Mucosa of descending colon (tissue), 3 donors: Measurements from ENCODE around the gene ADGRA3. TPM values are rescaled to one million over a fixed set of nuclear protein-coding genes. Genes with fewer than 3 reads are reported as not detected.
A peak's percentile ranks its signal among the peaks of the same experiment; 100 is the strongest.

Source experiments
- ATAC-seq: fragments of 200-7000 bp; cut with Tn5 transposase; one replicate; pipeline ENCODE4 v1.9.1; 2020; ENCODE audit warnings: mild to moderate bottlenecking, moderate library complexity
- DNase-seq, 3 donors: peaks; one replicate each; pipeline ENCODE4 v3.0.0-alpha.2; 2020
- H3K36me3 ChIP-seq: fragments of 200-600 bp; one replicate; pipeline ENCODE4 v1.8.0; 2021; ENCODE audit warnings: low read depth, mild to moderate bottlenecking
- H3K4me1 ChIP-seq: fragments of 200-600 bp; one replicate; pipeline ENCODE4 v1.8.0; 2021; ENCODE audit warnings: low read depth, mild to moderate bottlenecking
- H3K4me3 ChIP-seq: fragments of 200-600 bp; one replicate; pipeline ENCODE4 v1.8.0; 2021; ENCODE audit warnings: mild to moderate bottlenecking
- H3K9me3 ChIP-seq: fragments of 200-600 bp; one replicate; pipeline ENCODE4 v1.8.0; 2021; ENCODE audit warnings: mild to moderate bottlenecking
- intact Hi-C, 2 donors: fragments of 100-400 bp; cut with DNase I in 1 of 2; cut with micrococcal nuclease in 1 of 2; formaldehyde crosslinking; loops; one replicate each; pipeline versions ENCODE4 v1.11.0 to v1.11.1; 2022; cut with DNase I, micrococcal nuclease
- total RNA-seq, 3 donors: library from RNA; stranded (reverse); fragmentation: NEBNext Ultra II Directional in 2 of 3; extraction: Animal tissue kit (Norgen Biotek cat#: 25700) in 2 of 3; gene quantifications; one replicate each; pipeline versions ENCODE4 v1.2.1 to v1.2.4, GENCODE V29; 2021 to 2023
- TF ChIP-seq, protein P1 (sequence below): fragments of 200-600 bp; IDR thresholded peaks from one replicate; pipeline ENCODE4 v1.8.0; 2022; ENCODE audit warnings: antibody characterized with exemption, mild to moderate bottlenecking
- donor health status: DM: no; HTN: no; CAD: no; lungs with moderate emphysema.
- donor health status: DM: no; HTN: no; CAD: no.
- donor health status: DM: no; HTN: yes; CAD: no.

The ADGRA3 gene
- total RNA-seq, 3 donors from 2014 or later, result 47.0 to 104 (median 73.6) TPM

DNA sequence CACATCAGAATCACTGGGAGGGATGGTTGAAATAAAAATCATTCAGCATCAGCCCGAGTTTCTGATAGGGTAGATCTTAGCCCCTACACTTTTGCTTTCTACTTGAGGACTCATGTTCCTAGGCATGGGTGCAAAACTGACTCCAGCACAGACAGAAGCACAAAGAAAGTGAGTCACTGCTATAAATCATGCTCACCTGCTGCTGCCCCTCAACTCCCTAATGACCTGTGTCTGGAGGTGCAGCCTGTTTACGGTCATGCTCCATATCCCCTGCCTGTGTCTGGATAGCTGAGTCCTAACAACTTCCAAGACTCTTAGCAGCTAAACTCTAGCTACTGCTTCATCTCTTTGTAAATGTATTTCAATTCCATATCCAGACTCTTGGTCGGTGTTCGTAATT is 57.8 kb downstream of the ADGRA3 start:
- intact Hi-C loops, result no loop called here
- ATAC-seq, result peak; percentile 34
- Histone ChIP-seq H3K4me1 (no peaks in the 10 kb centered on the region), H3K36me3 (no peaks in the 10 kb centered on the region), H3K9me3 (no peaks in the 10 kb centered on the region), H3K4me3 (no peak overlapping the region)
- no peak for DNase-seq
- TF ChIP-seq, protein P1, sequence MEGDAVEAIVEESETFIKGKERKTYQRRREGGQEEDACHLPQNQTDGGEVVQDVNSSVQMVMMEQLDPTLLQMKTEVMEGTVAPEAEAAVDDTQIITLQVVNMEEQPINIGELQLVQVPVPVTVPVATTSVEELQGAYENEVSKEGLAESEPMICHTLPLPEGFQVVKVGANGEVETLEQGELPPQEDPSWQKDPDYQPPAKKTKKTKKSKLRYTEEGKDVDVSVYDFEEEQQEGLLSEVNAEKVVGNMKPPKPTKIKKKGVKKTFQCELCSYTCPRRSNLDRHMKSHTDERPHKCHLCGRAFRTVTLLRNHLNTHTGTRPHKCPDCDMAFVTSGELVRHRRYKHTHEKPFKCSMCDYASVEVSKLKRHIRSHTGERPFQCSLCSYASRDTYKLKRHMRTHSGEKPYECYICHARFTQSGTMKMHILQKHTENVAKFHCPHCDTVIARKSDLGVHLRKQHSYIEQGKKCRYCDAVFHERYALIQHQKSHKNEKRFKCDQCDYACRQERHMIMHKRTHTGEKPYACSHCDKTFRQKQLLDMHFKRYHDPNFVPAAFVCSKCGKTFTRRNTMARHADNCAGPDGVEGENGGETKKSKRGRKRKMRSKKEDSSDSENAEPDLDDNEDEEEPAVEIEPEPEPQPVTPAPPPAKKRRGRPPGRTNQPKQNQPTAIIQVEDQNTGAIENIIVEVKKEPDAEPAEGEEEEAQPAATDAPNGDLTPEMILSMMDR, result no peak

DNA sequence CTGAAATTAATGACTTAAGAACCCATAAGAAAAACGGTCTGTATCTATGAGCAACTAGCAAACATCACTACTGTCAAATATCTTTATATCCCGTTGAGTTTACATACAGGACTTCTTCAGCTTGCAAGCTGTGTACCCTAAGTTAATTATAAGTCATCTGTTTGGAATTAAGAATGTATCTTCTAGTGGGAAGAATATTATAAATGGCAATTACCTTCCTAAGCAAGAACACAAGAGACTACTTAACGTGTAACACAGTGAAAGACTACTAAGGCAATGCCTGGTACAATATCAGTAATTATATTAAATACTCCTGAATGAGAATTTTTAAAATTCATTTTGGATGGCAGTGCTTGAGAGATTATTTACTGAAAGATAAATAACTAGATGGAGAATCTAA is 58.5 kb downstream of the ADGRA3 start:
- ATAC-seq (no peak), DNase-seq (no peak)
- intact Hi-C loops, result no loop called here
- Histone ChIP-seq H3K9me3 (no peaks in the 10 kb centered on the region), H3K36me3 (no peaks in the 10 kb centered on the region), H3K4me1 (no peaks in the 10 kb centered on the region), H3K4me3 (no peak overlapping the region)
- TF ChIP-seq, protein P1, result no peak

DNA sequence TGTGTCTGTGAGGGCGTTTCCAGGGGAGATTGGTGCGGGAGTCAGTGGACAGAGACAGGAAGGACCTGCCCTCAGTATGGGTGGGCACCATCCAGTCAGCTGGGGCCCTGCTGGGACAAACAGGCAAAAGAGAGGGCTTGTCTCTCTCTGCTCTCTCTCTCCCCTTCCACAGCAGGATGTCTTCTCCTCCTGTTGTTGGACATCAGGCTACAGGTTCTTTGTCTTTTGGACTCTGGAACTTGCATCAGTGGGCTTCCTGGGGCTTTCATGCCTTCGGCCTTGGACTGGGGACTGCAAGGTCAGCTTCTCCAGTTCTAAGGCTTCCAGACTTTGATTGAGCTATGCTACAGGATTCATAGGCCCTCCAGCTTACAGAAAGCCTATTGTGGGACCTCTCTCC is 59.6 kb downstream of the ADGRA3 start:
- Histone ChIP-seq H3K4me3 (no peak overlapping the region), H3K36me3 (no peaks in the 10 kb centered on the region), H3K9me3 (no peaks in the 10 kb centered on the region), H3K4me1 (no peaks in the 10 kb centered on the region)
- TF ChIP-seq, protein P1, result no peak
- no peak for DNase-seq
- no peak for ATAC-seq
- intact Hi-C loops, result no loop called here

DNA sequence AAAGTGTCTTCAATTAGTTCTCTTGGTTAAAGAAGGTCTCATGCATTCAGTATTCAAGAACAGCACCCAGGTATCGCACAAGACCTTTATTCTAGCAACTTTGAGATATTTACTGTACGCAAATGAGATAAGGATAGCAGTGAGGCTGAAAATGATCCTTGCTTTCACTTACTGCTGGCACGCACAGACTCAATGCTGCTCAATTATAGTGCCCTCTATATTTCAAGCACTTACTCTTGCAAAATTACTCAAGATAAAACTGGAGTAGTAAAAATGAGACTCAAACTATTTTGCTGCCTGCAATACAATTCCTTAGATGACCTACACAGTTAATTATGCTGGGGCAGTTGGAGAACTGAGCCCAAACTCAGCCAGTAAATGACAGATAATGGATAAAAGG is 60.9 kb downstream of the ADGRA3 start:
- no peaks in the 10 kb centered on the region for H3K36me3 ChIP-seq
- intact Hi-C loops, result no loop called here
- DNase-seq (no peak), ATAC-seq (peak; percentile 51)
- TF ChIP-seq, protein P1, result no peak
- no peaks in the 10 kb centered on the region for H3K9me3 ChIP-seq
- no peak overlapping the region for H3K4me3 ChIP-seq
- H3K4me1 ChIP-seq, result no peaks in the 10 kb centered on the region

DNA sequence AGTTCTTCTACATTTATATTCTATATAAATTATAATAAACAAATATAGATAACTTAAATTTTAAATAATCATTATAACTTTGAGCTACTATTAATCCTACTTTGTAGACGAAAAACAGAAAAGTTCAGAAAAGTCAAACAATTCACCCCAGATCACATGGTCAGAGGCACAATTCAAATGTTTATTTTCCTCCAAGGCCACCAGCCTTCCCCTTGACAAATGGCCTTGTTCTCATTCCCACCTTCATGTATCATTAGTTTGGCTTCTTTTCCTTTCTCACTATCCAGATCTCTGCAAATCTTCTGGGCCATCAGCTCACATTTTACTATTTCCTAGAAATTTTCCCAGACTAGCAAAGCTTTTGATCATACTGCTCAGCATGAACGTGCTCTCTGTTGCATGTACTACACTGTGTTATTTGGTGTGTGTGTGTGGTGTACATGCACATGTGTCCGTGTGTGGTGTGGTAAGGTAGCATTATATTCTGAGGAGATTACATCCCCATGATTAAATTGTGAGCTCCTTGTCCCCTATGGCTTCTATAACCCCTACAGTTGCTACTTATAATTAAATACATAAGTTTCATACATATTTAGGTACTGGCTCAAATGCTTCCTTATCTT is 61.5 kb downstream of the ADGRA3 start:
- ATAC-seq (no peak), DNase-seq (no peak)
- TF ChIP-seq, protein P1, result no peak
- H3K4me1 ChIP-seq, result no peaks in the 10 kb centered on the region
- intact Hi-C loops, result no loop called here
- H3K36me3 ChIP-seq, result no peaks in the 10 kb centered on the region
- no peak overlapping the region for H3K4me3 ChIP-seq
- H3K9me3 ChIP-seq, result no peaks in the 10 kb centered on the region

DNA sequence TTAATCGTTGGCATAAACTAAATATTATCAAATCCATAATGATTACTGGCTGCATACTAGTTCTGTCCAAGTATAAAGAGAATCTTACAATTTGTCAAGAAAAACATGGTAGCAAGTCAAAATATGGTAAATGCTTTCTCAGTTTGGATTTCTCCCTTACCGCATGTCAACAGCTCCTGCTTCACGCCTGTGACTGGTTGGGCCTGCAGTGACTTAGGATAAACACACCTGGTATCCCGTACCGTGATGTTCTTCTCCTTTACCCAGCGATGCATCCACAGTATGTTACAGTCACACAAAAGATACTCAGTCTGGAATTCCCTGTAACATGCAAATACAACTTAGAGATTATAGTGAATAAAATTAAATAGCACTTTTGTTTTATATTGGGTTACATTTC is 71.1 kb downstream of the ADGRA3 start:
- no peak for DNase-seq
- H3K4me1 ChIP-seq, result no peaks in the 10 kb centered on the region
- TF ChIP-seq, protein P1, result no peak
- no peaks in the 10 kb centered on the region for H3K9me3 ChIP-seq
- no peaks in the 10 kb centered on the region for H3K36me3 ChIP-seq
- H3K4me3 ChIP-seq, result no peak overlapping the region
- intact Hi-C loops, result no loop called here
- no peak for ATAC-seq
